Epithelial cell of proximal tubule (primary cell): ENCODE measurements around the gene KCTD15. TPM values are rescaled to one million over a fixed set of nuclear protein-coding genes. Genes with fewer than 3 reads are reported as not detected.

ENCODE experiments used
- DNase-seq: peaks from one replicate; pipeline ENCODE4 v3.0.0-alpha.2; 2011; ENCODE audit warnings: low read depth
- H3K4me3 ChIP-seq: 2 replicates; pipeline ENCODE4 v1.5.1; 2011; ENCODE audit warnings: low read depth, mild to moderate bottlenecking, low read length
- CTCF ChIP-seq: conservative IDR thresholded peaks from 2 replicates; pipeline ENCODE4 v1.5.1; 2012; ENCODE audit warnings: low read depth, mild to moderate bottlenecking, low read length
- total RNA-seq: library from RNA; depleted of rRNA; stranded (reverse); fragments of >200 nt; gene quantifications from 2 replicates; pipeline ENCODE4 v1.2.3, GENCODE V29; 2015

KCTD15 gene
- total RNA-seq, result 22.4 and 41.3 TPM in 2 replicates

GRCh38 chr19:33796164-33796875 is at the start of gene KCTD15:
Gene KCTD15 (plus strand): TSS chr19:33796870. CDS start chr19:33800455, 3,585 bp downstream.
- TF ChIP-seq CTCF, result no peak
- DNase-seq, result no peak
- H3K4me3 ChIP-seq, result peak within 1 kb of the TSS; percentile 57

- TF ChIP-seq CTCF, result no peak
- H3K4me3 ChIP-seq, result no peak overlapping the region
- no peak for DNase-seq
These were observed 49.4 kb upstream of the KCTD15 start for GRCh38 chr19:33747273-33747672.

- no peak for TF ChIP-seq CTCF
- H3K4me3 ChIP-seq, result no peak overlapping the region
- no peak for DNase-seq
These were observed 48.4 kb upstream of the KCTD15 start for GRCh38 chr19:33748231-33748630.

- no peak for TF ChIP-seq CTCF
- DNase-seq, result no peak
- no peak overlapping the region for H3K4me3 ChIP-seq
These were observed 47.7 kb upstream of the KCTD15 start for GRCh38 chr19:33749016-33749415.

GRCh38 chr19:33749619-33750175 is 47.0 kb upstream of the KCTD15 start:
- TF ChIP-seq CTCF, result no peak
- DNase-seq, result no peak
- H3K4me3 ChIP-seq, result no peak overlapping the region

GRCh38 chr19:33750587-33751435 is 45.9 kb upstream of the KCTD15 start:
- DNase-seq, result no peak
- TF ChIP-seq CTCF, result no peak

More at GRCh38 chr19:33750587-33751435, 45.9 kb upstream of the KCTD15 start:
- H3K4me3 ChIP-seq, result no peak overlapping the region
